GM18511 (cell line): ENCODE data around the gene NOLC1.

Experiments
- ATAC-seq: cut with Tn5 transposase; IDR thresholded peaks from one replicate; pipeline ENCODE4 v1.9.1; 2021; ENCODE audit warnings: mild to moderate bottlenecking, moderate library complexity; ENCODE audit not compliant: unreplicated experiment

The NOLC1 gene

DNA sequence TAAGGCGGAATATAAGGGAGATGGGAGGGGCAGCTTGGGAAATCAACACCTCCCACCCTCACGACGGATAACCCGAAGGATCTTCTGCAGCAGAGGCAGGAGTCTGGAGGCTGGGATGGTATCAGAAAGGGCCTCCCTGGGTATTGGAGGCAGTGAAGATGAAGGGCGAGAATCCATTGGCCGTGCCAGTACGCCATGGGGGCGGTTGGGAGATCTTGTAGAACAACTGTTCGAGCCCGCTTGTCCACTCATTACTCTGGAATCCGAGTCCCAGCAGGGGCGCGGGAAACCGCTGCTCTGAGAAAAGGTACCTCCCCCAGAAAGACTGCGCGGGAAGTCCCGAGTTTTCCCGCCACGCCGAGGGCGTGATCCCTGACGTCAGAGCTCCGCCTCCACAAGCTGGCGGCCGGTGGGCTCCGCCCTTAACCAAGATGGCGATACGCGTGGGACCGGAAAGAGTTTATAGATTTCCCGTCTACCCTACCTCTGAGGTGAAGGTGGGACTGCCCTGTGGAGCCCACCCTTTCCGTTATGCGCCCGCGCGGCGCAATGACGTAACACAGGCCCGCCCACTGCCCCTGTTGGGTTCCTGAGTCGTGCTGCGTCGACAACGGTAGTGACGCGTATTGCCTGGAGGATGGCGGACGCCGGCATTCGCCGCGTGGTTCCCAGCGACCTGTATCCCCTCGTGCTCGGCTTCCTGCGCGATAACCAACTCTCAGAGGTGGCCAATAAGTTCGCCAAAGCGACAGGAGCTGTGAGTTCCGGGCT is at the start of gene NOLC1:
TSS of gene NOLC1 (plus strand) at position 616 of the 771 bp plus-strand sequence. CDS start at position 638, 22 bp downstream.
- peak; percentile 96 for ATAC-seq

DNA sequence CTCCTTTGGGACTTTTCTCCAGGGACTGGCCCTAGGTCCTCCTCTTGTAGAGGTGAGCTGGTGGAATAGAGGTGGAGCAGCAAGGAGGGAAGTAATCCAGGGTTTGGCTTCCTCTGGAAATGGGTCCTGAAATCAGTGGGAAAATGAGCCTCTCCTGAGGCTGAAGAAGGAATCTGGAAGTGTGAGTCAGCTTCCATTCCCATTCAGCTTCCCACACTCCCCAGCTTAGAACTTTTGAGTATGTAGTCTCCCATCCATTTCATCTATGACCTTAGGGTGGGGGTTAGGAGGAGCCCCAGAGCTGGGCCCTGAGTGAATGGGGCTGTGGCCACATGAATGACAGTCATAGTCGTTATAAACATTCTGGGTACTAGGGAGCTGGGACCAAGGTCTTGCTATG is 49.8 kb upstream of the NOLC1 start:
- ATAC-seq = no peak

DNA sequence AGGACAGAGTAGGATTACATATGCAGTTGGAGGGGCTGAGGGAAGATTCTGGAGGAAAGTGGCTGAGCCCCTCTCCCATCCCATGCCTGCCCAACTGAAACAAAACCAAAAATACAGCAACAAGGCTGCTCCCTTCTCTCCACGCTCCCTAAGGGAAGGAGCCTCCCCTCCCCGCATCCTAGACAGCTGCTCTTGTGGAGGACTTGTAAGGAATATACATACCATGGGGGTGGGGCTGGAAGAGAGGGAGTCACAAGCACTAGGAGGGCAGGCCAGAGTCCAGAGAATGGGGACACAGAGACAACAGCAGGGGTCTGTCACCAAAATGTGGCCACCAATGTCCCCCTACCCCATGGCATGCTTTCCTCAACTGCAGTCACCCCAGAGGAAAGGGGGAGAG is 45.2 kb upstream of the NOLC1 start:
- ATAC-seq = no peak

DNA sequence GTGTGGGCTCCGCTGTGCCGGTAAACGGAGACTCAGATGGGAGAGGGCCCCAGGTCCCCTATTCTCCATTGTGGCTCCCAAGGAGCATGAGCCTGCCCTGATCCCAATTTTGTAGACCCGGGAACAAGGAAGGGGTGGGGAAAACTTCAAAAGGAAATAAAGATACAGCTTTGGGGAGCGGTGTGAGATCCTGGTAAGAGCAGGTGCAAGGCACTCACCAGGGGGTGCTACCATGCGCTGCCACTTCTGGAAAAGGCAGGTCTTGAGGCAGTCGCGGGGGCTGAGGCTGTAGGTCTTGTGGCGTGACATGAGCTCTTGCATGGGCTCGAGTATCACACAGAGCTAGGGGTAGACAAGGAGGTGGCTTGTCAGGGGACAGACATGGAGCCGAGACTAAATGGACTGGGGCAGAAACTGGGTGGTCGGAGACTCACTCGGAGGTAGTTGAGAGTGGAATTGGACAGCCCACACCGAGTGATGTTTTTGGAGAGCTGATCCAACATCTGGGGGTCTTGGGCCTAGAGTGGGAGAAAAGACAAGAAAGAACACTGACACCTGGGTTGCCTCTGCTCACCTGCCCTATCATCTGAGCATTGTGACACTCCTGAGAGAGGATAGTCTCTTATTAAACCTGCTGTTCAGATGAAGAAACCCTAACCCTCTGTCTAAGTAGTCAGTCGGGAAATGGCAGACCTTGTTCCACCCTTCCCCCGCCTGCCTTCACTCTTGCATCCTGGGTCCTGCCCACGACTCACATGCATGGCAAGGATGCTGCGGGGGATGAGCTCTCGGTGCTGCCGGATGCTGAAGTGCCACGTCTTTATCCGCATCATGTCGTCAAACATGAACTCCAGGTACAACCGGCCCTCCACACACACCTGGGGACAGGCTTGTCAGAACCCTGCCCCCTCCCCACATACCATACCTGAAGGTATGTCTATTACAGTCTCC is 42.7 kb upstream of the NOLC1 start:
- no peak for ATAC-seq

DNA sequence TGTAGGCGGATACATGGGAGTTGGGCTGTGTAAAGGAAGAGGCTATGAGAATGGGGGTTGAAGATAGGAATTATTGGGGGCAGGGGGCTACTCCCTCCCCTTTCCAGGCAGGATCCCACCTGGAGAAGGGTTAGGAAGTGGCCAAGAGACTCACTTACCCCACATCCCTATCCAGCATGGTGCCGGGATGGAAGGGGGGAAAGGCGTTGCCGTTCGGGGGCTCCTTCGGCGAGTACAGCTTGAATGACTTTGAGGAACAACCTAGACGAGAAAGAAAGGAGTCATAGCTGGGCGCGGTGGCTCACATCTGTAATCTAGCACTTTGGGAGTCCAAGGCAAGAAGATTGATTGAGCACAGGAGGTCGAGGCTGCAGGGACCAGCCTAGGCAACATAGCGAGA is 40.9 kb upstream of the NOLC1 start:
- no peak for ATAC-seq

DNA sequence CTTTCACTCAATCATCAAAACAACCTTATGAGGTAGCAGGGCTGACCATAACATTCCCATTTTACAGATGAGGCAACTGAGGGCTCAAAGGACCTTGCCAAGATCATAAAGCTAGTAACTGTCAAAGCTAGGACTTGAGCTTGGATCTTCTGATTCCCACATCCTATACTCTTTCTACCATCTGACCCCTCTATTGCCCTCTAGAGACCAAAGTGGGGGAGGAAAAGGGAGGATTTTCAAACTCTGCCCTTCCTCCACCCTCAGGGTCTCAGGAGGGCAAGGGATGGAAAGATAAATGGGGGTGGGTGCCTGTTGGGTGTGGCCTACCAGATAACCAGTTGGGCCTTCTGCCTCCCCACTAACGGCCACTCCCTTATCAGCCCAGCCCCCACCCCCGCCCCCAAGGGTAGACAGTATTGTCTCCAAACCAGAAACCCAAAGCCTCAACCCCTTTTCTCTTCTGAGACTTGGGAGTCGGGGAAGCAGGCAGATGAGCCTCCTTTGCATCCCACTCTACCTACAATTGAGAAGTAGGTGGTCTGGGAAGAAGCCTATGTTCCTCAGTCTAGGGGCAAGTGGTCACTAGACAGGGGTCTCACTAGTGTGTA is 39.9 kb upstream of the NOLC1 start:
- ATAC-seq = no peak

DNA sequence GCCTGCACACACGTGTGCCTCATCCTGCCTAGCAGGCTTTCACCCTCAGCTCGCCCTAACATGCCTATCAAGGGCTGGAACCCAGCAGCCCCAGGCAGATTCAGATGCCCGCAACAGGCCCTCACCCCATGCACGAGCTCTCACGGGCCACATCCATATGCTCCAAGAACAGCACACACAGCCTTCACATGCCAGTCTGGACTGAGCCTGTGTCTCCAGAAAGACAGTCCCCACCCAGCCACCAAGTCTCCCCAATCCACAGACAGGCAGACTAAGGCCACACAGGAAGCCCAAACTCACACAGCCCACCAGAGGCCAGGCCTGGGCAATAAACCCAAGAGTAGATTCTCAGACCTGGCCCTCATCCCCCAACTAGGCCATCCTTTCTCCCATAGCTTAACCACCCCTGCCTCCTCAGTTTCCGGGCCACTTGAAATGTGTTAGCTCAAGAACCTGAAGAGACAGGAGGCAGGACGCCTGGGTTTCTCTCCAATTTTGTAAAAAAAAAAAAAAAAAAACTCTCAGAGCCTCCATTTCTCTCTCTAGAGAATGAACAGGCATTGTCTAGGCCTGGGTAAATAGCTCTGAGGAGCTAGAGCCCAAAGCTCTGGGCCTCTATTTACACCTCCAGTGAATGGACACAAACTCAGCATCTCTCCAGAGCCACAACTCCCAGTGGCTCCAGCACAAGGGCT is 38.8 kb upstream of the NOLC1 start:
- no peak for ATAC-seq

DNA sequence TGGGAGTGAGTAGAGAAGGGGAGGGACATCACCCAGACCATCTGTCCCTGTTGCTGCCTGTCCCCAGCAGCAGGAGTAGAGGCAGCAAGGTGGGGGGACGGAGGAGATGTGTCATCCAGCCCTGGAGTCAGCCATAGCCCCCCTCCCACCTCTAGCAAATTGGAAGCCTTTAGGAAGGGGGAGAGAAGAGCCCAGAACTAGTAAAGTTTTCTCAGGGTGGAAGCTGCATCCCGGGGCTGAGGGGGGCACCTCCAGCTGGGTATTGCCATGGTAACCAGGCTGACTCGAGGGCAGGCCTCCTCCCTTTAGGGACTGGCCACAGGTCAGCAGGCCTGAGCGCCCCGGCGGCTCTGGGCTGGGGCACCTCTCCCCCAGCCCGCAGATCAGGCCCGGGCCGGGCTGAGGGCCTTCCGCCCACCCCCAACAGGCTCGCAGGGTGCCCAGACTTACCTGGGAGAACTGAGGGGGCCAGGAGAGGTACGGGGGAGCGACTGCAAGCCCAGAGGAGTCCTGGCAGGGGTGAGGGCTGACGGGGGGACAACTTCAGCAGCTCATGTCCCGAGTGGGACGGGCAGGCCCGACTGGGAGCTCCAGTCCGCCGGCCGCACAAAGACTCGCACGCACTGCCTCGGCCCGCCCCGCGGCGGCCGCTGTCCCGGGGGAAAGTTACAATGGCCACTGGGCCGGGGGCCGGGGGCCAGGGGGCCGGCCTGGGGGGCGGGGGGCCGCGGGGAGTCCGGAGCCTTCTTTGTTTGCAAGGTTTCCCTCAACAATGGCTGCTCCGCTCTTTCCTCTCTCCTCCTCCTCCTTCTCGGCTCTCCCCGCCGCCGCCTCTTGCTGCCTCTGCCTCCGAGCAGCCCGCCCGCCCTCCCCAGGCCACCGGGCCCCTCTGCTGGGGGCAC is 38.0 kb upstream of the NOLC1 start:
- peak; percentile 26 for ATAC-seq

DNA sequence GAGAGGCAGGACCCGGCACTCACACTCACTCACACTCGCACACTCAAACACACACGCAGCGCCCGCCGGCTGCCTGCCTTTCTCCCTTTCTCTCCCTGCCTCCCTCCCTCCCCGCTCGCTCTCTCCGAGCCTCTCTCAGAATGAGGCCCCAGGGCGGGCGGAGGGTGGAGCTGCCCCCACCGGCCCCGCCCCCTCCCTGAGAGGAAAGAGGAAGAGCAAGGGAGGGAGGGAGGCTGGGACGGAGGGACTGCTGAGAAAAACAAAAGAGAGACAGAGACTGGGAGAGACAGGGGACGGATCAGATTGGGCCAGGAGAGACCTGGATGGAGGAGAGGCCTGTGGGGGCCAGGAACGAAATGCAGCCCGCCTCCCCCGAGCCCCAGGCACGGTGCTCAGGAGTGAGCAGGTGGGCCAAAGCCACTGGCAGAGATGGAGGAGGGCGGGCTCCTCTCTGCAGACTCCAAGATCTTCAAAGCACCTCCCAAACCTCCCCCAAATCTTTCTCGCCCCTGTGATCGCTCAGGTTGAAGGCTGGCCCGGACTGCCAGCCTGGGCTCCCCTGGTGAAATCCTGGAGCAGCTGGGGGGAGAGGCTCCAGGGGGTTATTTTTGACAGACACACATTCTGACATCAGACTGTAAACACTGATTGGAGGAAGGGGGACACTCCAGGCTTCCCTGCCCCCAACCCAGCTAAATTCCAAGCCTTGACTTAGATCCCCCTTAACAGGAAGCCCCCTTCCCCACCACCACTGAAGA is 37.1 kb upstream of the NOLC1 start:
- peak; percentile 68 for ATAC-seq

DNA sequence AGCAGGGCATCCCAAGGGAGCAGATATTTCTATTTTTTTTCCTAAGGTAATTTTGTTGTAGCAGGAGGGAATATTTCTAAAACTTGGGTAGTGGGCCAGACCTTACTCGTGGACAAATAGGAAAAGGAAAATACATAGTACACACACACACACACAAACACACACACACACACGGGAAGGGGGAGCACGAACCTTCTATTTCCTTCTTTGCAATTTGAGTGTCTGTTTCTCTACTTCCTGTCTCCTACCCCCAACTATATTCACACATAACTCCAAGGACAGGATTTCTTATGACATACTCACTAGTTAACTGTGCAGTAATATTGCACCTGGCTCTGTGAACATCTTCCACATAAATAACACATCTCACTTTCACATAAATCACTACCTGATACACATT is 36.4 kb upstream of the NOLC1 start:
- no peak for ATAC-seq

DNA sequence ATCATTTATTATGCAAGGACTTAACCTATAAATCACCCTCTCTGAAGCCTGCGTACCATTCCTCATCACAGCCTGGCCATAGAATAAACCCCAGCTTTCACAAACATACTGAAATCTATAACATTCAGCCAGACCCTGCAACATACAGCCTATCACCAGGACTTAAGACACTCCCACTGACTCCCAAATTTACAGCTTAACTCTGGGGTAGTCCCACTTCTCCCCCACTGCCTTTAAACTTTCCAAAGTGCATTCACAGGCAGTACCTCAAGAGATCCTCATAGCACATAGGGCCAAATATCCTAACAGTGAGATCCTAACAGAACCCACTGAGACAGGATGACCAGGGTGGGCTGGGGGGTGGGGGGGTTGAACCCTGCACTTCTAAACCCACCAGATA is 35.5 kb upstream of the NOLC1 start:
- ATAC-seq = no peak

DNA sequence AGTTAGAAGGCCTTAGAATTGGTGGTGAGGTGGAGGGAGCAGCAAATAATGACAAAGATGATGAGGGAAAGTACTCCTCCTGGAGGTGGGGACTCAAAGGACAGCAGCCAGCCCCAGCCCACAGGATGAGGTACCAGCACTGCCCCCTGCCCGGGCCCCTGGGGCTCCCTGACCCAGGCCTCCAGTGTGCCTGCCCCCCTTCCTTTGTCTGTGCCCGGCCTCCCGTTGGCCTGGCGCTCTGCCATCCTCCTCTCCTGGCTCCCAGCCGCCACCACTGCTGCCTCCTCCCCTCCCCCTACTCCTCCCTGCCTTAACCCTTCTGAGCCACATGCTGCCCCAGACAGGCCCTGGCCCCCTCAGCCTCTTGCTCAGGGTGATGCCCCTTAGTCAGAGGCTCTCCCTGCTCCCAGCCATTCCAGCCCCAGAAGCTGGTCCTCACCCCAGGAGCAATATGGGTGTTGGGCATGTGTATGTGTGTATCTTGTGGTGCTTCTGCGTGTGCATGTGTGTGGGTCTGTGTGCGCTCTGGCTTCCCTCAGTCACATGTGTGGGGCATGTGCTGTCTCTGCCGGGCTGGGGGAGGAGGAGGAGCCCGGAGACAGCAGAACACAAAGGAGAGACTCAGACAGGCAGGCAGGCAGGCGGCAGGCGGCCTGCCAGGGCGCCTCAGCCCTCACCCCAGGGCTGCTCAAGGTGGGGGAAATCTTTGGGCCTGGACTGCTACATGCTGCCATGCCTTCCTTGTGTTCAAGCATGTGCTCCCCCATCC is 34.6 kb upstream of the NOLC1 start:
- no peak for ATAC-seq

DNA sequence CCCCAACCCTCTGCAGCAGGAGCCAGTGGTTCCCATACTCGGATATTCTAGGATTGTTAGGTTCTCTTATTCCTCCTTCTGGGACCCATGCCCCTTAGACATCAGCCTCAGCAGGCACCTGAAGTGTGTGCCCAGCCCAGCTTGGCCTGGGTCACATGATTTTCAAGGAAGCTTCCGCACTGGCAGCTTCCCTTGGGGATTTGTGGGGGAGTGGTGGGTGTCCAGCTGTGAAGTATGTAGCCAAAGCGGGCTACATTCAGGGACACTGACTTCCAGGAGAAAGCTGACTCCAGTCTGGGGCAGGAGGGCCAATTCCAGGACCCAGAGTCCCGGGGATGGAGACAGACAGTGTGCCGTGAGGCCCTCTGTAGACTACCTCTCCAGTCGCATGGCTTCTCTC is 33.3 kb upstream of the NOLC1 start:
- no peak for ATAC-seq

DNA sequence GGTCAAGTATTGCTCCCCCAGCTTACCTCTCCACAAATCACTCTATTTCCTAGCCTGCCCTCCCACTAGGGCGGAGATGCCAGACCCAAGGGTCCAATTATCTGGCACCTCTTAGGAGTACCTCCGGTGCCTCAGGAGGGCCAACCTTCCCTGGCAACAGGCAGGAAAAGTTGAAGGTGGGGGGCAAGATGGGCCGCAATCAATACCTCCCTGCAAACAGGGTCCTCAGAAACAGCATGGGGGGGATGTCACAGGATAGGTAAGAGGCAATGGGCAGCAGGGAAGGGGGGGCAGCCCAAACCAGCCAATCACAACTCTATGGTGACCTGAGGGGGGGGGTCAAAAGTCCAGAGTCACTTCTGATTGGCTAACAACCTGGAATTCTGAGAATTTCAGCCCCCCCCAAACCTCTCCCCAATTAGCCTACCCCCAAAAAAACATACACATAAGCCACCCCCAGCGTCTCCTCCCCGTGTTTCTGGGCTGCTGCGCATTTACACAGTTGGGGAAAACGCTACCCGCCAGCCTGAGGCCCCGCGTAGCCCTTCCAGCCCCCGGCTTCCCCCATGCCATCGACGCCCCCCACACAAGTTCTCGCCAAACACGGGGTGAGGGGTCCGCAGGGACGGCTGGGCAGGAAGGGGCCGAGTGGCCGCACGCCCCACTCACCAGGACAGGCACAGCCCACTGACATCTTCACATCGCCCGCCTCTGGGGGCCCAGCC is 32.6 kb upstream of the NOLC1 start:
- no peak for ATAC-seq

DNA sequence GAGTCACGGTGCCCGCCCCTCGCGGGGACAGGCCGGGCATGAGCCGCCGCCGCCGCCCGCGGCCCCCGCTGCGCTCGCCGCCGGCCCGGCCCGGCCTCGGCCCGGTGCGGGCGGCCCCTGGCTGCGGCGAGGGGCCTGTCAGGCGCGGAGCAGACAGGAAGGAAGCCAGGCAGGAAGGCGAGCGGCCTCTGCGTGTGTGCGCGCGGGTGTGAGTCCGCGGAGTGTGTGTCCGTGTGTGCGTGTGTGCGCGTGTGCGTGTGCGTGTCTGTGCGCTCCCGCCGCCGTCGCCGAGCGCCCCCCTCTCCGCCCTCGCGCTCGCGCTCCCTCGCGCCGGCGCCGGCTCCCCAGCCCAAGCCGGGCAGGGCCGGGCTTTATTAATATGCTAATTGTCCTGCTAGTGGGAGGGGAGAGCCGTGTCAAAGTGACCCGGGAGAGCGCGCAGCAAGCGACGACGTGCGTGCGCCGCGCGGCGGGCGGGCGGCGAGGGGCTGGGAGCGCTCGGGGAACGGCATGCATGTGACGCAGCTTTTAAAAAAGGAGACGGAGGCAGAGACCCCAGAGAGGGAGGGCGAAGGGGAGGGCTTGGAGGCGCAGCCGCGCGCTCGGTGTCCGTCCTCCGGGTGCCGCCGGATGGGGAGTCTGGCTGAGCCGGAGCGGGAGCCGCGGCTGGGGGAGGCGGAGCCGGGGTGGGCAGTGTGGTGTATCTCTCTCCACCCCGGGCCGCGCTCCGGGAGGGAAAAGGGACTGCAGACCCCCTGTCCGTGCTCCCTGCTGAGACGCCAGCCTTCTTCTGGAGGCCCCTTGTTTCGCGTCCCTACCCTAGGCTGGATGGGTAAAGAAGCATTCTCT is 31.8 kb upstream of the NOLC1 start, which contains the start of gene LDB1:
TSS of gene LDB1 (minus strand) at position 227 of the 849 bp plus-strand sequence. CDS start 258 bp downstream, outside the sequence.
- peak; percentile 68 for ATAC-seq

DNA sequence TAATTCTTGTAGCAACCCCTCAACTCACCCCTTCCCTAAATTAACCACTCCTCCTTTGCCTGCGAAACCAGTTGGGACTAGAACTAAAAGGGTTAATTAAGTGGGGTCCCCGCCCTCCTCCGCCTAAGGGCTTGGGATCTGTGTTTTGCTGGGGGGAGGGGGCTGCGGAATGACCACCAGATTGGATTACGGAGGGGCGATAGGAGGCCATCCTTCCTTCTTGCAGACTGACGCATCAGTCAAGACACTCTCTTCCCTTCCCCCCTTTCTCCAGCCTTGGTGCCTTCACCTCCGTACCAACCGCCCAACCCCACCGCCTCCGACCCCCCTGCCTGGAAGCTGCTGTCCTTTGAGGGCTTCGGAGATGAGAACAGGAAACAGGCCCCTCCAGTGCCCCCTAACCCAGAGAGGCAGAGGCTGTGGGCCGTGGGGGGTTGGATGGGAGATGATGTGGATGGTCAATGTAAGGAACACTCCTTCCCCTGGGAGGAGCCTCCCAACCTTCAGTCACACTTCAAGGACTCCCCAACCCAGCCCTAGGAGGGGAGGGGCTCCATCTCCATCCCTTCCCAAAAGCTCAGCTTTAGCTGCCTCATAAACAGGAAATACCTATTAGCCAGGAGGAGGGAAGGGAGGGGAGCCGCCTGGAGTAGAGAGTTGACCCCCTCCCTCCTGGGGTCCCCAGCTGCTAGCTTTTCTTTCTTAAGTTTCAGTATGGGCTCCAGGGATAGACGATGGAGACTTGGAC is 31.0 kb upstream of the NOLC1 start:
- no peak for ATAC-seq
